IPS DF 4.7 (cell line): ENCODE data around the gene MYL9.
"Not testable (repeated sequence)": the region's sequence is repeated elsewhere in the genome, so short reads cannot be mapped to it uniquely, and the experiment has no call there.

Experiments used
- DNase-seq: peaks from one replicate; pipeline ENCODE4 v3.0.0-alpha.2; 2013; ENCODE audit warnings: low spot score; ENCODE audit errors: extremely low read depth

Gene MYL9

DNA sequence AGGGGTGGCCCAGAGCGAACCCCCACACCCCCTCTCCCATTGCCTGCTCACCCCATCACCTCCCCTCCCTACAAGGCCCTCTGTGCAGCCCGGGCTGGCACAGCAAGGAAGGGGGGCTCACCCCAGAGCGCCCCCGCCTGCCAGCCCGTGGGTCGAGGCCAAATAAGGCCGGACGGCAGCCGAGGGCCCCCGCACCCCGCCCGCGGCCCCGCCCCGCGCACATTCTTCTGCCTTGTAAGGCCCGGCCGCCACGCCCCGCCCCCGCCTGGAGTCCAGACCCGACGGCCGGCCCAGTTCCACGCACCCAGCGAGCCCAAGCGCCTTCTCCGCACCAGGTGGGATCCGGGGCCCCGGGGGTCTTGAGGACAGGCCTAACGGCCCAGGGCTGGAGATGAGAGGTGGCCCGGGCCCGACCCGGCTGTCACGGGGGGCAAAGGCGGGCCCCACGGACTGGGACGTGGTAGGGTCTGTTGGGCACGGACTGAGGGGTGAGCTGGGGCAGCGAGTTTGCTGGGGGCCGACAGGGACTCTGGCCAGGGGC, at the start of gene MYL9:
TSS of gene MYL9 (plus strand) at position 293 of the 541 bp plus-strand sequence. CDS start 3,366 bp downstream, outside the sequence.
- DNase-seq: no peak

DNA sequence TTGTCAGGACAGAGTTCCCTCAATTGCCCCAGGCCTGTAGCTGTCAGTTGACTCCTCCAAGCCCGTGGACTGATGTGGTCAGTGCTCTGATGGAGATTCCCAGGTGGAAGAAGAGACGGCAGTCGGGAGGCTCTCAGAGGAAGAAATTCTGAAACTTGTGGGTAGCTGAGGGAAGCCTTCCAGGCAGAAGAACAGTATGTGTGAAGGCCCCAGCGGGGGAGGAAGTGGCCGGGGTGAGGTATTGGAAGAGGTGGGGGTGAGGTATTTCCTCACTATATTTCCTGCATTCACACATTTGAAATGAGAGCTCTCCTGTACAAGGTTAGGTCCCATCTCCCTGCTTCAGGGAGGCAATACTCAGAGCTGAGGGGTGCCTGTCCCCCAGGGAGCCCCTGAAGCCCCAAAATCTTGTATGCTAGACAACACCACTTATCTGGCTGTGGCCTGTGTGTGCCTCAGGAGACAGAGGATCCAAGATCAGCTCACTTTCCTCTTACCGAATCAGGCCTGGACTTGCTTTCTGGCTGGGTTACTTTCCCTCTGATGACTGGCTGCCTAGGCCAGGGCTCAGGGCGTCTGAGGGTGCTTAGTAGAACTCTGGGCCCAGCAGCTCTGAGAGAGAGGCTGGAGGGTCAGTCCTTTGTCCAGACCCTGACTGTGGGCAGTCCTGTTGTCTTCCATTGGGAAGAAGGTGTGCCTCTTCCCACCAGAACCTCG, 49.3 kb upstream of the MYL9 start:
- DNase-seq: no peak

DNA sequence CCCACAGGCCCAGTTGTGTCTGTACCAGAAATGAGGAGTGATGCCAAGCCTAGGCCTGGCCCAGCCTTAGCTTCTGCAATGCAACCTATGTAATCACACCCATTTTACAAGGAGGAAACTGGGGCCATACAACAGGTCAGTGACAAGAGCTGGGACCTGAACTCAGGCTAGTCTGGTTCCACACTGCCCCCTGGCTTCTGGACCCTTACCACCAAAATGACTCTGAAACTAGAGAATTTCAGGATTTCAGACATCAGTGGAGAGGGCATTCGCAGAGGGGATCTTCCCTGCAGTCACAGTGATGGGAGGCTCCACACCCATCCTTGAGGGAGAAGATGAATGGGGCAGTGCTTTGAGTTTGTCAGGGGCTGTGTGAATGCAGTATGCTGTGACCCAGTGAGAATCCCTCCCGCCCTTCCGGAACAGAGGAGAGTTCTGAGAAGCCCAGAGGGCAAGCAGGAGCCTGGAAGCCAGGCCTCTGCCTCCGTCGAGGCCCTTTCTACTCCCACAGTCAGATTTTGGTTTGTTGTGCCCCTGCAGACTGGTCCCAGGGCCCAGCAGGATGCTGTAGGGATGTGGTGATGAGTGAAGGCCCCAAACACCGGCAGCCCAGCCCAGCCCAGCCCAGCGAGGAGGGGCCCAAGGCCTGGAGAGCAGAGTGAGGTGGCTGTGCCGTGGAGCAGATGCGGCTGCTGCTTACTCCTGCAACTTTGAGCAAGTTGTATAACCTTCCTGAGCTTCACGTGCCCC, 48.1 kb upstream of the MYL9 start:
- peak; percentile 36 for DNase-seq

DNA sequence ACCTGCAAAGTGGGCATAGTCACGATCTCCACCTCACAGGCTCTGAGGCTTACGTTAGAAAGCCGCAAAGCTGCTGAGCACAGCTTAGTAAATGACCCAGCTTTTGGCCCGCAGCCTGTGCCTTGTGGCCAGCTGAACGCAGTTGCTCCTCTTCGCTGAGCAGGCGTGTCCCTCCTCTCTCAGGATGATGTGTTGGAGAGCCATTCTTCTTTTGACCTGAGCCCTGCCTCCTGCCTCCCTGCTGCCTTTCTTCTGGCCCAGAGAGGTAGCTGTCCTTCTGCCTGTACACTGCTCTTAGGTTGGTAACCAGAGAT, 47.6 kb upstream of the MYL9 start:
- DNase-seq: no peak

DNA sequence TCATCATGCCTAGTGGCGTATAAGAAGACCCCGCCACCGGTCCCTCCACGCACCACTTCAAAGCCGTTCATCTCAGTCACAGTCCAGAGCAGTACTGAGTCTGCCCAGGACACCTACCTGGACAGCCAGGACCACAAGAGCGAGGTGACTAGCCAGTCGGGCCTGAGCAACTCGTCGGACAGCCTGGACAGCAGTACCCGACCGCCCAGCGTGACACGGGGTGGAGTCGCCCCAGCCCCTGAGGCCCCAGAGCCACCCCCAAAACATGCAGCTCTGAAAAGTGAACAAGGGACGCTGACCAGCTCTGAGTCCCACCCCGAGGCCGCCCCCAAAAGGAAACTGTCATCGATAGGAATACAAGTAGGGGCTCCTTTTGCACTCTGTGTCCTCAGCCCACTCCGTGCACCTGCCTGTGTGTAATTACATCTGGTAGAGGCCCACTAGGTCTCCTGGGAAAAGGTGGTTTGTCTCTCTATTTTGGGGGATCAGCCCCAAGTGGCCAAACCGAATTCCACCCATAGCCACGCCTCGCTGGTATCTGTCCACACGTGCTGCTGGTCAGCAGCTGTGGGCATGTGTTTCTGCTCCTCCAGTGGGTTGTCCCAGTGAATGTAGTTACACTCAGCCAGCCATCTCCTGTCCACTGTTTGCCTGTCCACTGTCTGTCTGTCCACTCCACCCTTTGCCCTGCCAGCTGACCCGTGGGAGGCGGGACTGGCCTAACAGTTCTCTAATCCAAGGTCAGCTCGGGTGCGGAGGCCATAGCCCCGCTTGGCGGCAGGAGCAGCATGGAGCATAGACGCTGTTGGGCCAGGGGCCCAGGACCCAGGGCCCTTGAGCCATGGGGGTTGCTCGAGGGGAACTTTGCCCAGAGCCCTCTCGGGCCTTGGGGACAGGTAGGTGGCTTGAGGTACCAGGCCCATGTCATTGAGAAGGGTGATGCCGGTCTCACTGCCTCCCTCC, 44.3 kb upstream of the MYL9 start:
- DNase-seq: no peak

DNA sequence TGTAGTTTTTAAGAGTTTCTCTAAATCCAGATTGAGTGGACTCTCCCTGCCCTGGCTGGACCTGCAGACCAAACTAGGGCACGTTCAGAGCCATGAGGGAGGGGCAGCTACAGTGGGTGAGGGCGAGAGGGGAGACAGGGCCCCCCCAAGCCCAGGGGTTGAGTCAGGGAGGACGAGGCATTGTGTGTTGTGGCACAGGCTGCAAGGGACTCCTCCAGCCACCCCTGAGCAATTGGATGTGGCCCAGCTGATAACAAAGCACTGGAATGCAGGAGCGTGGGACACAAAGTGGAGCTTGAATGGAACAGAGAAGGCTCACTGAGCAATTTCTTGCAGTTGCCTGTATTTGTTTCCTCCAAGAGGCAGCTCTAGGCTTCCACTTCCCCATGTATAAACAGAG, 43.5 kb upstream of the MYL9 start:
- DNase-seq: no peak

DNA sequence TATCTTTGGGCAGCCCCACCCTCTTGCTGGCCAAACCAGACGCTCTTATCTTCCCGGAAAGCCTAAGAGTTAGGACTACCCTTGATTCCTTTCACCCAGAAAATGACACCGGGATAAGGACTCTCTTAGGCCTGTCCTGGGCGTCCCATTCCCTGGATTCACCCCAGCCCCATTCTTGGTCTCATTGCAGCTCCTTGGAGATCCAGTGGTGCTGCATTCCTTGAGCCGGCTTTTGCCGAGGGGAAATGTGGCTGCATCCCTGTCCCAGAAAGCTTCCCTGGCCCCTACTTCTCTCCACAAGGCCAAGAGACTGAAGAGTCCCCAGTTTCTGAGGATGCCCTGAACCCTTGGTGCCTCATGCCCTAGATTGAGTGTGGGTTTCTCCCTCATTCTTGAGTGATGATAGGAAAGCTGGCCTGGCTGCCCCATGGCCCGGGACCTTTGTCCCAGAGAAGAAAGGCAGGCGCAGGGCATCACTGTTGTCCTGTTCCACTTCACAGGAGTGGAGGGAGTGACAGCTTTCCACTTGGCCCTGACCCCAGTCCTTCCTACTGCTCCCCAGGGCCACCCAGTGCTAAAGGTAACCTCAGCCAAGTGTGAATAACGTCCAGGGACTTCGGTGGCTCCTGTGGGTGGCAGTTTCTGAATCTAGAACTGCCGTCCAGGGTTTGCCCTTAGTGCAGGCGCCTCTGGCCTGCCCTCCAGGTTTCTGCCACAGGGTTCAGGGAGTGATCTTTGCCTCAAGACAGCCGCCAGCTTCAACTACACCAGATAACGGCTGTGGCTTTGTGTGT, 42.7 kb upstream of the MYL9 start:
- DNase-seq: no peak

DNA sequence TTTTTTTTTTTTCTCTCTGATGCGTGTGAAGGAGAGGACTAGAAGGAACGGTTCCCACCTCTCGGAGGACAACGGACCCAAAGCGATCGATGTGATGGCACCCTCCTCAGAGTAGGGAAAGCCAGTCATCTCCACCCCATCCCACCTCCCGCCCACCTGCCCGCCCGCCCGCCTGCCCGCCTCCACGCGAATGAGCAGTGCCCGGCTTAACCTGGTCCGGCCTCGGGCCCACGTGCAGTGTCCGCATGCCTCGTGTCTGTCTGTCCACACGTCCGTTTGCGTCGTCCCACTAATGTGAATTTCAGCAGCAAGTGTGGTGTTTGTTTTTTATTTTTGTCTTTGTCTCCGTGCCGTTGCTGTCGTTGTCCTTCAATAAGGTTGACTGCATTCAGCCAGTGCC, 42.1 kb upstream of the MYL9 start:
- no peak for DNase-seq

DNA sequence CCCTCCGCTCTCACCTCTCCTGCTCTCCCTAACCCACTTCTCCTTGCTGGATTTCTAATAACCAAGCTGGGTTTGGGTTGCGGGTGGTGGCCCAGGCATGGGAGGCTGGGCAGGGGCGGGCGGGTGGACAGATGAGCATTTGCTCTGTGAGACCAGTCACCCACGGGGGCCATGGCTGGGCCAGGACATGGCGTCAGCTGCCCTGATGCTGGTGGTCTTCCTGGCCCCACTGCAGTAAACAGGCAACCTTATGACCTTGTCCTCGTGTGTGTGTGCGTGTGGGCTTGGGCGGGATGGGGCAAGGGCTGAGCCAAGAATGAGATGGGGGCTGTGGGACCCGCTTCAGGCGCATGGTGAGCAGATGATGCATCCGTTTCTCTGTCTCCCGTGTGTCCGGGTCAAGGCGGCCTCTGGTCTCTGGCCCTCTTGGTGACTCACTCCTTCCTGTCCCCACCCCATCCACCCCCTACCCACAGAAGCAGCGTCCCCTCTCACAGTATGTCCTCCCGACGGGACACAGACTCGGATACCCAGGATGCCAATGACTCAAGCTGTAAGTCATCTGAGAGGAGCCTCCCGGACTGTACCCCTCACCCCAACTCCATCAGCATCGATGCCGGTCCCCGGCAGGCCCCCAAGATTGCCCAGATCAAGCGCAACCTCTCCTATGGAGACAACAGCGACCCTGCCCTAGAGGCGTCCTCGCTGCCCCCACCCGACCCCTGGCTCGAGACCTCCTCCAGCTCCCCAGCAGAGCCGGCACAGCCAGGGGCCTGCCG, 41.4 kb upstream of the MYL9 start:
- DNase-seq: no peak

DNA sequence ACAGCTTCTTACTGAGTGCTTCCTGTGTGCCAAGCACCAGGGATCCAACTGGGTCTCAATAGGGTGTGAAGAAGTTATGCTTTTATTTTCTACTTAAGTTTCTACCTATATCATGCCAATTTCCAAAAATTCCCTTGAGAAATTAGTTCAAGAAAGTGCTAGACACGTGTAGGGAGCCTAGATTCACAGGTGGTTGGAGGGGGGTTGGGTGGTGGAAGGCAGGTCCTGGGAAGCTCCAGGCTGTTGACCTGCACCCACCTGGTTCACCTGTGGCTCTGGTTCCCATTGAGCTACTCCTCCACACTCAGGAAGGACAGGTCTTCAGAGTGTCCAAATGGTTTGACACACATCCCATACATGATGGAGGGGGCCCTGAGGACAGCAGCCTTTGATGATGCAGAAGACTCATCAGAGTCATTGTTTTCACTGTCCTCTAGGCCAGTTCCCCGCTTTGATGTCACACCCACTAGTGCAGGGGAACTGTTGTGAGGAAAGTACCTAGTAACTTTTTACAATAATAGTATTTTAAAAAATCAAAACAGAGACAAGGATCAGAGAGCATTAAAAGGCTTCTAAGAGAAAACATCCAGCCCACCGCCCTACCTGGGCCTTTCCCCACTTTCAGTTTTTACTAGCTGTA, 39.8 kb upstream of the MYL9 start:
- DNase-seq: no peak

DNA sequence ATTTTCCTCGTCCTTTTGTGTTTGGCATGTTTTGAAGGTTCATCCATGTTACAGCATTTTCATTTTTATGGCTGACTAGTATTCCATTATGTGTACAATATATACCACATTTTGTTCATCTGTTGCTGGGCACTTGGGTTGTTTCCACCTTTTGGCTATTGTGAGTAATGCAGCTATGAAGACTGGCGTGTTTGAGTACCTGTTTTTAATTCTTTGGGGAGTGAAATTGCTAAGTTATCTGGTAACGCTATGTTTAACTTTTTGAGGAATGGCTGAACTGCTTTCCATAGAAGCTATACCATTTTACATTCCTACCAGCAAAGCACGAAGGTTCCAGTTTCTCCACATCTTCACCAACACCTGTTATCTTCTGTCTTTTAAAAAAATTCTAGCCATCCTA, 37.0 kb upstream of the MYL9 start:
- DNase-seq: no peak

DNA sequence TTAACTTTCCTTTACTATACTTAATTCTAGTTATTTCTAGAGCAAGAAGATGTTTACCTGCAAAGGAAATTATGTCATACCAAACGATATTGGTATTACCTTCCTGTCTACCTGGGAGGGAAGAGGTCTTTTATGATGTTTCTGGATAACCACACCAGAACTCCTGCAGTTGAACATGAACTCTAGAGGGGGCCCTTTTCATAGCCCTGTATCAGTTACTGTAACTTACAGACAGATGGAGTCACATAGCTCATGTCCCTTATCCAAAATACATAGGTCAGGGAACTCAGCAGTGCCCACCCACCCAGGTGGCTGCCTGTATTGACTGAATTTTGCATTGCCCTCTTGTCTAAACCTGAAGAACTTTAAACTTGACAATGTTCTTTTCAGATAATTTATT, 35.1 kb upstream of the MYL9 start:
- DNase-seq: no peak

DNA sequence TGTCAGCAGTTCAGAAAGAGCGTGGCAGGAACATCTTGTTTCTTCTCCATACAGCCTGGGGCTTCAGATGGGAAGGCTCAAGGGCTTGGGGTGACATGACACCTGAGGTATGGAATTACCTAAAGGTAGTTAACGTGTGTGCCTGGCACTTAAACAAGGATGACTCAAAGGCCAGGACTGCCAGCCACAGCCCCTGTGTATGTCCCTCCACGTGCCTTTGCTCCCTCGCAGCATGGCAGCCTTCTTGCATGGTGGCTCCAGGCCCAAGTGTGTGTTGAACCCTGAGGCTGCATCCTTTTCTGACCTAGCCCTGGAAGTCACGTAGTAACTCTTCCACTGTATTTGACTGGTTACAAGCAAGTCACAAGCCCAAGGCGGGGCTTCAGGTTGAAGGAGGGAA, 33.6 kb upstream of the MYL9 start:
- DNase-seq: no peak

DNA sequence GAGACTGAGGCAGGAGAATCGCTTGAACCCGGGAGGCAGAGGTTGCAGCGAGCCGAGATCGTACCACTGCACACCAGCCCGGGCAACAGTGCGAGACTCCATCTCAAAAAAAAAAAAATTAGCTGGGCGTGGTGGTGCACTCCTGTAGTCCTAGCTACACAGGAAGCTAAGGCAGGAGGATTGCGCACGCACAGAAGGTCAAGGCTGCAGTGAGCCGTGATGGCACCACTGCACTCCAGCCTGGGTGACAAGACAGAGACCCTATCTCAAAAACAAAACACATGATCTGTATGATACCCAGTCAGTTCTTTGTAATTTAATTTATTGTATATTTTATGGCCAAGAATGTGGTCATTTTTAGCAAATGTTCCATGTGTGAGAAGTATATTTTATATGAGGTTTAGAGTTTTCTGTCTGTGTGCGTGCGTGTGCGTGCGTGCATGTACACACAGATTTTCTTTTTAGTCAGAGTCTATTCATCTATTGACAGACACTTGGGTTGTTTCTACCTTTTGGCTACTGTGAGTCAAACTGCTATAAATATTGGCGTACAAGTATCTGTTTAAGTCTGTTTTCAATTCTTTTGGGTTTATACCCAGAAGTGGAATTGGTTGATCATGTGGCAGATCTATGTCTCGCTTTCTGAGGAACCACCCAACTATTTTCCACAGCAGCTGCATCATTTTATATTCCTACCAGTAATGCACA, 22.2 kb upstream of the MYL9 start:
- no peak for DNase-seq

DNA sequence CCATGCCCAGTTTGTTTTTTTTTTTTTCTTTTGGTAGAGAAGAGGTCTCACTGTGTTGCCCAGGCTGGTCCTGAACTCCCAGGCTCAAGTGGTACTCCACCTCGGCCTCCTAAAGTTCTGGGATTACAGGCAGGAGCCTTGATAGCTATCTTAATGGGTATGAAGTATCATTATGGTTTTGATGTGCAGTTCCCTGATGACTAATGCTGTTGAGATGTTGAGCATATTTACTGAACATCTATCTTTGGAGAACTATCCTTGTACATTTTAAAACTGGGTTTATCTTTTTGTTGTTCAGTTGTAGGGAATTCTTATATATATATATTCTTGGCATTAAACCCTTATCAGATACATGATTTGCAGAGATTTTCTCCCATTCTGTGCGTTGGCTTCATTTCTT, 21.4 kb upstream of the MYL9 start:
- DNase-seq: no peak

DNA sequence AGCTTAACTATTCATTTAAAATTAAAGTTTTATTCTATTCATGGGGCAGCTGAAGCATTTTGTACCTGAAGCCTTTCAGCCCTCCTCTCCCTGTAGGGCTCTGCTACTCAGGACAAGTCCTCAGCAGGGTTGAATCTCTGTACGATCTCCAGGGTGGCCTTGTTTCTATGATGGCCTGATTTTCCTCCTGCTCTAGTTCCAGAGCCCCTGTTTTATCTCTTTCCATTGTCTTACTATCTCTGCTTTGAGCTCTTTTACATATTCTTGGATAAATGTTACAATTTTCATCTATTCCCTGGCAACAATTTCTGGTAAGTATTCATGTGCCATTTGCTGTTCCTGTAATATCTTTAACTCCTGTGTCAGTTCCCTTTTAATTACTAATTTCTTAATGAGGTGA, 19.8 kb upstream of the MYL9 start:
- no peak for DNase-seq

DNA sequence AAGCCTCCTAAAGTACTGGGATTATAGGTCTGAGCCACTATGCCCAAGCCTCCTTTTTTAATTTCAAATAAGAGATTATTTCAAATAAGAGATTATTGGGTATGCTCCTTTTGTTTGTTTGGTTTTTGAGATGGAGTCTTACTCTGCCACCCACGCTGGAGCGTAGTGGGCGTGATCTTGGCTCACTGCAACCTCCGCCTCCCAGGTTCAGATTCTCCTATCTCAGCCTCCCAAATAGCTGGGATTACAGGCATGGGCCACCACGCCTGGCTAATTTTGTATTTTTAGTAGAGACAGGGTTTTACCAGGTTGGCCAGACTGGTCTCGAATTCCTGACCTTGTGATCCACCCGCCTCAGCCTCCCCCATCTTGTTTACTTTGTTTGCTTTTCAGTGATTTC, 18.9 kb upstream of the MYL9 start:
- DNase-seq: not testable (repeated sequence)

DNA sequence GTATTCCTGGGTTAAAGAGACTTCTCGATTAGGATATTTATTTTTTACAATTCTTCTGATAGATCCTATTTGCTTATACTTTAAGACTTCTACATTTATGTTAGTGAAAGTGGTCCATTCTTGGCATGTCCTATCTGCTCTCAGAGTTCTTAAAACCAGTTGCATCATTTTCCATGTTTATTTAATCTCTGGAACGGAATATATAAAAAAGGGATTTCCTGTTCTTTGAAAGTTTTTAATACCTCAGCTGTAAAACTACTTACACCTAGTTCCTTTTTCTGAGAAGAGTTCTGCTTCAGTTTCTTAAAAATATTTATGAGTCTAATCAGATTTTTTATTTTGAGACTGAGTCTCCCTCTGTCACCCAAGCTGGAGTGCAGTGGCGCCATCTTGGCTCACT, 18.0 kb upstream of the MYL9 start:
- no peak for DNase-seq
